Esophagus muscularis mucosa (tissue), 4 donors: Measurements from ENCODE around the gene CD300LB. TPM values are rescaled to one million over a fixed set of nuclear protein-coding genes. Genes with fewer than 3 reads are reported as not detected.

Source experiments
- DNase-seq: peaks from one replicate; pipeline ENCODE4 v3.0.0-alpha.2; 2017; ENCODE audit errors: extremely low spot score
- H3K27ac ChIP-seq, 4 donors: fragments of 200-600 bp; sonication (generic); replicated peaks in 1 of 4; 1 replicate in 3 of 4; 2 replicates in 1 of 4; pipeline ENCODE4 v1.5.1; 2016 to 2019; ENCODE audit warnings: mild to moderate bottlenecking in 1 of 4
- H3K27me3 ChIP-seq, 4 donors: fragments of 200-600 bp; sonication (generic); one replicate each; pipeline versions ENCODE4 v1.5.1 to v1.6.0; 2016 to 2019
- H3K36me3 ChIP-seq, 4 donors: fragments of 200-600 bp; sonication (generic); one replicate each; pipeline ENCODE4 v1.5.1; 2016 to 2019
- H3K4me1 ChIP-seq, 4 donors: fragments of 200-600 bp; sonication (generic); one replicate each; pipeline ENCODE4 v1.5.1; 2016 to 2019
- H3K4me3 ChIP-seq, 4 donors: fragments of 200-600 bp; sonication (generic); 1 replicate in 2 of 4; 2 replicates in 2 of 4; pipeline ENCODE4 v1.5.1; 2016 to 2019; ENCODE audit warnings: mild to moderate bottlenecking in 4 of 4, moderate library complexity in 1 of 4
- H3K9me3 ChIP-seq, 4 donors: fragments of 200-600 bp; sonication (generic); 1 replicate in 3 of 4; 2 replicates in 1 of 4; pipeline ENCODE4 v1.5.1; 2016 to 2019
- EP300 ChIP-seq: sonication (generic); formaldehyde crosslinking; IDR thresholded peaks from one replicate; pipeline ENCODE4 v1.6.1; 2017; ENCODE audit warnings: antibody characterized with exemption
- POLR2A ChIP-seq: fragments of 450-650 bp; IDR thresholded peaks from one replicate; pipeline ENCODE4 v1.6.1; 2017; ENCODE audit warnings: antibody characterized with exemption, moderate library complexity, mild to moderate bottlenecking, low read depth
- POLR2AphosphoS5 ChIP-seq, 2 donors: sonication (generic); formaldehyde crosslinking; IDR thresholded peaks; one replicate each; pipeline ENCODE4 v1.6.1; 2017; ENCODE audit warnings: antibody characterized with exemption in 2 of 2
- whole genome bisulfite sequencing: methylation state at CpG from one replicate; pipeline ENCODE4 v1.1.5; 2018; 5-methylcytosine and 5-hydroxymethylcytosine counted together
- intact Hi-C: fragments of 100-400 bp; cut with DNase I; formaldehyde crosslinking; loops from one replicate; pipeline ENCODE4 v1.15.1; 2023
- total RNA-seq, 4 donors: library from RNA; depleted of rRNA; stranded (reverse); fragments of >200 nt; gene quantifications; one replicate each; pipeline versions ENCODE4 v1.1.0 to v1.2.1, GENCODE V29; 2016
- TF ChIP-seq, protein P1 (sequence below), 3 experiments: fragments of 200-600 bp in 2 of 3; fragments of 450-650 bp in 1 of 3; sonication (generic) in 2 of 3; IDR thresholded peaks; one replicate each; pipeline ENCODE4 v1.5.1; 2017 to 2019; ENCODE audit warnings: antibody characterized with exemption in 3 of 3, mild to moderate bottlenecking in 2 of 3, moderate library complexity in 1 of 3

Gene CD300LB
- total RNA-seq, 4 donors from 2014 or later: 0.17 to 0.83 (median 0.23) TPM; not detected in 1

GRCh38 chr17:74484066-74484465, 47.2 kb downstream of the CD300LB start:
- Histone ChIP-seq H3K27ac (no peak overlapping the region), H3K4me1 (no peaks in the 10 kb centered on the region), H3K36me3 (no peaks in the 10 kb centered on the region), H3K9me3 (no peaks in the 10 kb centered on the region), H3K27me3 (peaks cover 0 to 51% (median 0%) of the 10 kb centered on the region in 4 donors), H3K4me3 (no peak overlapping the region)
- 57% methylated on average over 6 of the region's 9 CpGs for WGBS
- no peak for DNase-seq
- TF ChIP-seq POLR2AphosphoS5 (IDR thresholded peaks at IDR 0.05) (no peak), POLR2A (no peak), EP300 (no peak)
- TF ChIP-seq, protein P1, sequence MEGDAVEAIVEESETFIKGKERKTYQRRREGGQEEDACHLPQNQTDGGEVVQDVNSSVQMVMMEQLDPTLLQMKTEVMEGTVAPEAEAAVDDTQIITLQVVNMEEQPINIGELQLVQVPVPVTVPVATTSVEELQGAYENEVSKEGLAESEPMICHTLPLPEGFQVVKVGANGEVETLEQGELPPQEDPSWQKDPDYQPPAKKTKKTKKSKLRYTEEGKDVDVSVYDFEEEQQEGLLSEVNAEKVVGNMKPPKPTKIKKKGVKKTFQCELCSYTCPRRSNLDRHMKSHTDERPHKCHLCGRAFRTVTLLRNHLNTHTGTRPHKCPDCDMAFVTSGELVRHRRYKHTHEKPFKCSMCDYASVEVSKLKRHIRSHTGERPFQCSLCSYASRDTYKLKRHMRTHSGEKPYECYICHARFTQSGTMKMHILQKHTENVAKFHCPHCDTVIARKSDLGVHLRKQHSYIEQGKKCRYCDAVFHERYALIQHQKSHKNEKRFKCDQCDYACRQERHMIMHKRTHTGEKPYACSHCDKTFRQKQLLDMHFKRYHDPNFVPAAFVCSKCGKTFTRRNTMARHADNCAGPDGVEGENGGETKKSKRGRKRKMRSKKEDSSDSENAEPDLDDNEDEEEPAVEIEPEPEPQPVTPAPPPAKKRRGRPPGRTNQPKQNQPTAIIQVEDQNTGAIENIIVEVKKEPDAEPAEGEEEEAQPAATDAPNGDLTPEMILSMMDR (IDR thresholded peaks at IDR 0.05): no peak
- intact Hi-C loops: no loop called here

GRCh38 chr17:74481621-74482020, 49.7 kb downstream of the CD300LB start:
- Histone ChIP-seq H3K27me3 (peaks cover 0 to 72% (median 0%) of the 10 kb centered on the region in 4 donors), H3K9me3 (no peaks in the 10 kb centered on the region), H3K36me3 (no peaks in the 10 kb centered on the region), H3K27ac (no peak overlapping the region), H3K4me1 (no peaks in the 10 kb centered on the region), H3K4me3 (no peak overlapping the region)
- 85% methylated on average over 7 of the region's 7 CpGs for WGBS
- TF ChIP-seq POLR2AphosphoS5 (IDR thresholded peaks at IDR 0.05) (no peak), POLR2A (no peak), EP300 (no peak)
- TF ChIP-seq, protein P1 (IDR thresholded peaks at IDR 0.05): no peak
- intact Hi-C loops: no loop called here
- no peak for DNase-seq

GRCh38 chr17:74480290-74480689, 51.0 kb downstream of the CD300LB start:
- no peak for TF ChIP-seq POLR2A
- TF ChIP-seq, protein P1 (IDR thresholded peaks at IDR 0.05): no peak
- TF ChIP-seq POLR2AphosphoS5 (IDR thresholded peaks at IDR 0.05): no peak
- TF ChIP-seq EP300: no peak
- Histone ChIP-seq H3K36me3 (no peaks in the 10 kb centered on the region), H3K27ac (no peak overlapping the region), H3K9me3 (peaks cover 0 to 13% (median 6%) of the 10 kb centered on the region in 4 donors), H3K27me3 (peaks cover 0 to 77% (median 0%) of the 10 kb centered on the region in 4 donors), H3K4me3 (no peak overlapping the region), H3K4me1 (no peaks in the 10 kb centered on the region)
- intact Hi-C loops: no loop called here
- no peak for DNase-seq
- WGBS: 60% methylated on average over 8 of the region's 8 CpGs

DNA sequence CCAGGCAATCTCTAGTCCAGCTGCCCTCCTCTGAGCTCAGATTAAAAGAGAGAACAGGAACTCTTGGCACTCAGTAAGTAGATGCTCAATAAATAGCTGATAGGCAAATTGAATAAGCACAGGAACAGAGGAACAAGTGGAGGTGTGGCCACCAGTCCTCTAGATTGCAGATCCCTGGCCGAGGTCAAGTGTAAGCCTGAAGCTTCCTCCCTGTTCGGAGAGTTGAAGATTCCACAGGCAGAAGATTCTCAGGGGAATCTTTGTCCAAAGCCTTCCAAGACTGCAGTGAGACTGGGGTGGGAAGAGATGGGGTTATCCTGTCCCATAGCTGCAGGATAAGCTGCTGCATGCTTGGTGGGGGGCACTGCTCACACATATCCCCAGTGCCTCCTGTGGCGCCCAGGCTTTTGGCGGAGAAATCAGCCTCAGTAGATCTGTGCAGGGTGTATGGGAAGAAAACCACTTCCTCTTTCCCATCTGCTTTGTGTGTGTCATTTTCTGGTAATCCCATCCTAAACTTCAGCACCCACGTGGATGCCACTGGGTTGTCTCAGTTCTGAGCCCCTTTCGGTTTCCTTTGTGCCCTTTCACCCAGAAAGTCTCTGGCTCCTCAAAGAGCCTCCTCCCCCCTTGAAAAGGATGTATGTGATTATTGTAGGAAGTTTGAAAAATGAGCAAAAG, 52.7 kb downstream of the CD300LB start:
- H3K27me3 ChIP-seq: peaks cover 0 to 79% (median 1%) of the 10 kb centered on the region in 4 donors
- WGBS: 43% methylated on average over 6 of the region's 6 CpGs
- intact Hi-C loops: loop anchor here (10.0 kb wide), 1 partner anchor 56 kb away; the partner anchor contains the start of gene CD300LB

GRCh38 chr17:74477411-74477810, 53.9 kb downstream of the CD300LB start:
- Histone ChIP-seq H3K4me1 (no peaks in the 10 kb centered on the region), H3K27ac (no peak overlapping the region), H3K27me3 (peaks cover 0 to 82% (median 1%) of the 10 kb centered on the region in 4 donors), H3K9me3 (peaks cover 0 to 13% (median 6%) of the 10 kb centered on the region in 4 donors), H3K36me3 (no peaks in the 10 kb centered on the region), H3K4me3 (no peak overlapping the region)
- no peak for DNase-seq
- intact Hi-C loops: loop anchor here (10.0 kb wide), 1 partner anchor 57 kb away; the partner anchor contains the start of gene CD300LB
- 66% methylated on average over 4 of the region's 4 CpGs for WGBS
- TF ChIP-seq, protein P1 (IDR thresholded peaks at IDR 0.05): no peak
- TF ChIP-seq POLR2AphosphoS5 (IDR thresholded peaks at IDR 0.05) (no peak), POLR2A (no peak), EP300 (no peak)

More for the DNA sequence above, 52.7 kb downstream of the CD300LB start:
- Histone ChIP-seq H3K9me3 (peaks cover 0 to 13% (median 6%) of the 10 kb centered on the region in 4 donors), H3K4me1 (no peaks in the 10 kb centered on the region), H3K4me3 (no peak overlapping the region), H3K36me3 (no peaks in the 10 kb centered on the region), H3K27ac (no peak overlapping the region)
- no peak for DNase-seq
- TF ChIP-seq POLR2AphosphoS5 (IDR thresholded peaks at IDR 0.05): no peak
- TF ChIP-seq EP300: no peak
